Measurements from ENCODE around the gene CYP21A2.
"Not testable (repeated sequence)": the region's sequence is repeated elsewhere in the genome, so short reads cannot be mapped to it uniquely, and the experiment has no call there.

The CYP21A2 gene

GRCh38 chr6:32022100-32022499, 16.1 kb upstream of the CYP21A2 start:
- not testable (repeated sequence) for DNase-seq (ENCODE audit: low read depth); H3K4me3 ChIP-seq (ENCODE audit: low read depth, low read length)

DNA sequence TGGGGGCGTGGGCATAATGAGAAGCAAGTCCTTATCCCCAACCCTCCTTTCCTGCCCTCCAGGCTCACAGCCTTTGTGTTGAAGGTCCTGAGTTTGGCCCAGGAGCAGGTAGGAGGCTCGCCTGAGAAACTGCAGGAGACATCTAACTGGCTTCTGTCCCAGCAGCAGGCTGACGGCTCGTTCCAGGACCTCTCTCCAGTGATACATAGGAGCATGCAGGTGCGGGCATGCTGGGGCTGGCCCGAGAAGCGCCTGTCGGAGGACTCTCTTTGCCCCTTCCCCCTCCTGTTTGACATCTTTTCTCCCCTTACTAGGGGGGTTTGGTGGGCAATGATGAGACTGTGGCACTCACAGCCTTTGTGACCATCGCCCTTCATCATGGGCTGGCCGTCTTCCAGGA, 9.6 kb upstream of the CYP21A2 start:
- not testable (repeated sequence) for H3K4me3 ChIP-seq (ENCODE audit: low read depth, low read length); DNase-seq (ENCODE audit: low read depth)

DNA sequence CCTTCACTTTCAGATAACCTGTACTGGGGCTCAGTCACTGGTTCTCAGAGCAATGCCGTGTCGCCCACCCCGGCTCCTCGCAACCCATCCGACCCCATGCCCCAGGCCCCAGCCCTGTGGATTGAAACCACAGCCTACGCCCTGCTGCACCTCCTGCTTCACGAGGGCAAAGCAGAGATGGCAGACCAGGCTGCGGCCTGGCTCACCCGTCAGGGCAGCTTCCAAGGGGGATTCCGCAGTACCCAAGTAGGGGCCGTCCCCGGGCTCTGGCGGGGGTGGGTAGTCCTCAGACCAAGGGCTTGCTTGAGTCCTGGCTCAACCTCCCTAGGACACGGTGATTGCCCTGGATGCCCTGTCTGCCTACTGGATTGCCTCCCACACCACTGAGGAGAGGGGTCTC, 8.7 kb upstream of the CYP21A2 start:
- DNase-seq (ENCODE audit: low read depth); H3K4me3 ChIP-seq (ENCODE audit: low read depth, low read length): not testable (repeated sequence)

DNA sequence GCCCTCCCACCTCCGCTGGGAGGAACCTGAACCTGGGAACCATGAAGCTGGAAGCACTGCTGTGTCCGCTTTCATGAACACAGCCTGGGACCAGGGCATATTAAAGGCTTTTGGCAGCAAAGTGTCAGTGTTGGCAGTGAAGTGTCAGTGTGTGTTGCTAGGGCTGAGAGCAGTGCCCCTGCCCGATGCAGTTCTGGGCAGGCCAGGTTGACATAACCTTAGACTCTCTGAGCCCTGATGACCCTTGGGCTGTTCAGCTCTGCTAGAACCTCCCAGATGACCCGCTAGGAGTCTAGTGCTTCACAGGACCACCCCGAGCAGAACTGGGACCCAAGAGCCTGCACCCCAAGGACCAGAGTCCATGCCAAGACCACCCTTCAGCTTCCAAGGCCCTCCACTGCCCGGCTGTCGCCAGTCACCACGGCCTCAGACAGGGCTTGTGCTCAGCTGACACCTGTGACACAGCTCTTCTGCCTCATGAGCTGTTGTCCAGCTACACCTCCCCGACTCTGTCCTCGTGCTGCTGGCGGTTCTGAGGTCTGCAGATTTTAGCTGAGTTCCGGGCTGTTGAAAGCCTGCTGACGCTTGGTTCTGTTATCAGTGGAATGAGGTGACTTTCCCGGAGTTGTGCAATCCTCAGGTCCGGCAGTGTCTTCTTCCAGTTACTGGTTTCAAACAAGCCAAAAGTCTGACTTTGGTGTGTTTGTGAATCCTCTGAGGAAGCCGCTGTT, 2.8 kb upstream of the CYP21A2 start:
- H3K4me3 ChIP-seq (ENCODE audit: low read depth, low read length); DNase-seq (ENCODE audit: low read depth): not testable (repeated sequence)

DNA sequence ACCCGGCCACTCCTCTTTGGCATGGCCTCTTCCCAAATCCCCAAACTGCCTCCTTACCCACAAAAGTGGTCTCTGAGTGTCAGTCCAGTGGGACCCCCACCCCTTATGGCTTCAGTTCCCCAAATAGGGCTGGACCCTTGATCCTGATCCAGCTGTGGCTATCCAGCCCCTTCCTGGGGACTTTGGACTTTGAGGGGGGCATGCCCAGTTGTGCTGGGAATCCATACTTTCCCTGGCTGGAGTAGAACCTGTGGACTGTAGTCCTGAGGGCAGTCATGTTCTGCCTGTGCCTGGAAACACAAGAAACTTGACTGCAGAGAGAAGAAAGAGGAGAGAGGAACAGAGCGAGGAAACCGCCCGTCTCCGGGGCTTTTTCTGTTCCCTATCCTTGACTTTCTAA, 1.1 kb upstream of the CYP21A2 start:
- H3K4me3 ChIP-seq (ENCODE audit: low read depth, low read length); DNase-seq (ENCODE audit: low read depth): not testable (repeated sequence)

GRCh38 chr6:32038878-32039277, 663 bp downstream of the CYP21A2 start:
- not testable (repeated sequence) for DNase-seq (ENCODE audit: low read depth)

GRCh38 chr6:32039321-32040274, 1.4 kb downstream of the CYP21A2 start:
- H3K4me3 ChIP-seq (ENCODE audit: low read depth, low read length); DNase-seq (ENCODE audit: low read depth): not testable (repeated sequence)

More at GRCh38 chr6:32038878-32039277, 663 bp downstream of the CYP21A2 start:
- not testable (repeated sequence) for H3K4me3 ChIP-seq (ENCODE audit: low read depth, low read length)

DNA sequence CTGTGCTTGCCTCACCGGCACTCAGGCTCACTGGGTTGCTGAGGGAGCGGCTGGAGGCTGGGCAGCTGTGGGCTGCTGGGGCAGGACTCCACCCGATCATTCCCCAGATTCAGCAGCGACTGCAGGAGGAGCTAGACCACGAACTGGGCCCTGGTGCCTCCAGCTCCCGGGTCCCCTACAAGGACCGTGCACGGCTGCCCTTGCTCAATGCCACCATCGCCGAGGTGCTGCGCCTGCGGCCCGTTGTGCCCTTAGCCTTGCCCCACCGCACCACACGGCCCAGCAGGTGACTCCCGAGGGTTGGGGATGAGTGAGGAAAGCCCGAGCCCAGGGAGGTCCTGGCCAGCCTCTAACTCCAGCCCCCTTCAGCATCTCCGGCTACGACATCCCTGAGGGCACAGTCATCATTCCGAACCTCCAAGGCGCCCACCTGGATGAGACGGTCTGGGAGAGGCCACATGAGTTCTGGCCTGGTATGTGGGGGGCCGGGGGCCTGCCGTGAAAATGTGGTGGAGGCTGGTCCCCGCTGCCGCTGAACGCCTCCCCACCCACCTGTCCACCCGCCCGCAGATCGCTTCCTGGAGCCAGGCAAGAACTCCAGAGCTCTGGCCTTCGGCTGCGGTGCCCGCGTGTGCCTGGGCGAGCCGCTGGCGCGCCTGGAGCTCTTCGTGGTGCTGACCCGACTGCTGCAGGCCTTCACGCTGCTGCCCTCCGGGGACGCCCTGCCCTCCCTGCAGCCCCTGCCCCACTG, 2.3 kb downstream of the CYP21A2 start:
- H3K4me3 ChIP-seq (ENCODE audit: low read depth, low read length); DNase-seq (ENCODE audit: low read depth): not testable (repeated sequence)

- not testable (repeated sequence) for H3K4me3 ChIP-seq (ENCODE audit: low read depth, low read length); DNase-seq (ENCODE audit: low read depth)
Measured at GRCh38 chr6:32041050-32041321, 2.8 kb downstream of the CYP21A2 start.

GRCh38 chr6:32041385-32041784, 3.2 kb downstream of the CYP21A2 start:
- H3K4me3 ChIP-seq (ENCODE audit: low read depth, low read length); DNase-seq (ENCODE audit: low read depth): not testable (repeated sequence)

GRCh38 chr6:32042276-32042675, 4.1 kb downstream of the CYP21A2 start:
- H3K4me3 ChIP-seq (ENCODE audit: low read depth, low read length); DNase-seq (ENCODE audit: low read depth): not testable (repeated sequence)

DNA sequence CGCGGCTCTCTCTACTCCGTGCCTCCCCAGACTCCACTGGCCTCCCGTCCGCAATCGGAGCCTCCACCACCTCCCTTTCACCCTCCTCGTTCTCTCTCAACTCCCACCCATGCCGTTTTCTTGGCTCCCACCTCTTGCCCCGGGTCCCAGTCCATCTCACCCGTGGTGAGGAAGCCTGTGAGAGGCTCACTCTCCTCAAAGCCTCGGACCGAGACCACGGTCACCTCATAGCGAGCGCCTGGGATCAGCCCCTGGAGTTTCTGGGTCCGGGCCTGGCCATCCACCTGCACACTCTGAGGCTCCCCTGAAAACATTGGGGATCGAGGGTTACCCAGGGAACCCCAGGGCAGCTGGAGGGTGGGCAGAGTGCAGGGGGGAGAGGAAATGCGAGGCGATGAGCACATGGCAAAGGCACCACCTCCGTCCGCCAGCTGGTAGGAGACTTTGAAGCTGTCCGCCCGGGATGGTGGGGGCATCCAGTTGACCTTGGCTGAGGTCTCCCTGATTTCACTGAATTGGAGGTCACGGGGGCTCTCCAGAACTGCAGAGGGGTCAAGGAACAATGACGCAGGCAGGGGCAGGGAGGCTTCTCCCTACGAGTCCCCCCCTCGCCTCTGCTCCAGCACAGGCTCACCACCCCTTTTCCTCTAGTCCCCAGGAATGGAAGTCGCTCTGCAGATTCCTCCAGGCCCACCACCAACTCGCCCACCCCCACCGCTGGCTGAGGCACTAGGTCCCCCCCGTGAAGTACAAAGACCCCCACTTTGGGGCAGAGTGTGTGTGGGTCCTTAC, 5.6 kb downstream of the CYP21A2 start:
- not testable (repeated sequence) for H3K4me3 ChIP-seq (ENCODE audit: low read depth, low read length); DNase-seq (ENCODE audit: low read depth)

DNA sequence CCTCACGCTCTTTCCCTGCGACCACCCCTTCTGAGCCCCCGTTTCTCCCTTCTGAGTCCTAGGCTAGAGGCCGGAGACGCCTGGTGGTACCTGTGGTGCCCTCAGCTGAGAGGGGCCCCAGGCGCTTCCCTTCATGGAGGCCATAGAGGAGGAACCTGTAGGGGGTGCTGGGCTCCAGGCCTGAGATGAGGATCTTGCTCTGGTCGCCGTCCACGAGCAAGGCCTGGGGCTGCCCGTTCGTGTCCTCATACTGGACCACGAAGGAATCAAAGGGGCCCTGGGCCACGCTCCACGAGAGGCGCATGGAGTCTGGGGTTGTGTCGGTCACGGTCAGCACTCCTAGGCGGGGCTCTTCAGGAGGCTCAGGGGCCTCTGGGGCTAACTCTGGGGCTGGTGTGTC, 6.7 kb downstream of the CYP21A2 start:
- H3K4me3 ChIP-seq (ENCODE audit: low read depth, low read length); DNase-seq (ENCODE audit: low read depth): not testable (repeated sequence)
